SK-N-SH treated with all-trans-retinoic acid at 6 μM for 48 hours (cell line): ENCODE data around the gene CHST8.
"Not testable (repeated sequence)": the region's sequence is repeated elsewhere in the genome, so short reads cannot be mapped to it uniquely, and the experiment has no call there.

ENCODE experiments used
- ATAC-seq: fragments of 200-7000 bp; cut with Tn5 transposase; 3 replicates; pipeline ENCODE4 v1.9.1; 2020; ENCODE audit warnings: mild to moderate bottlenecking, moderate library complexity
- ARNTL ChIP-seq: fragments of 450-650 bp; formaldehyde crosslinking; IDR thresholded peaks from 2 replicates; pipeline ENCODE4 v1.5.0; 2020; ENCODE audit warnings: low read depth, mild to moderate bottlenecking, moderate library complexity, borderline replicate concordance
- BACH2 ChIP-seq: fragments of 250-450 bp; sonication (Bioruptor Pico); IDR thresholded peaks from 2 replicates; pipeline ENCODE4 v1.9.0; 2021; ENCODE audit warnings: mild to moderate bottlenecking, borderline replicate concordance
- CSDC2 ChIP-seq: fragments of 250-450 bp; sonication (Bioruptor Pico); IDR thresholded peaks from 2 replicates; pipeline ENCODE4 v1.5.0; 2020; ENCODE audit warnings: mild to moderate bottlenecking, moderate library complexity
- CSRNP3 ChIP-seq: fragments of 250-450 bp; sonication (Bioruptor Pico); IDR thresholded peaks from 2 replicates; pipeline ENCODE4 v1.5.1; 2021; ENCODE audit warnings: mild to moderate bottlenecking, moderate library complexity
- ESRRG ChIP-seq: fragments of 250-450 bp; sonication (Bioruptor Pico); IDR thresholded peaks from 2 replicates; pipeline ENCODE4 v1.6.1; 2021; ENCODE audit warnings: mild to moderate bottlenecking
- GLIS3 ChIP-seq: fragments of 250-450 bp; sonication (Bioruptor Pico); IDR thresholded peaks from 2 replicates; pipeline ENCODE4 v1.5.0; 2020; ENCODE audit warnings: mild to moderate bottlenecking, moderate library complexity
- ISL1 ChIP-seq: fragments of 250-450 bp; sonication (Bioruptor Pico); IDR thresholded peaks from 2 replicates; pipeline ENCODE4 v2.1.2; 2022; ENCODE audit warnings: mild to moderate bottlenecking, moderate library complexity
- OSR1 ChIP-seq: fragments of 250-450 bp; sonication (Bioruptor Pico); IDR thresholded peaks from 2 replicates; pipeline ENCODE4 v1.8.0; 2022; ENCODE audit warnings: moderate library complexity, mild to moderate bottlenecking, inconsistent platforms
- PATZ1 ChIP-seq: fragments of 250-450 bp; sonication (Bioruptor Pico); IDR thresholded peaks from 2 replicates; pipeline ENCODE4 v1.8.0; 2020; ENCODE audit warnings: mild to moderate bottlenecking, moderate library complexity, borderline replicate concordance
- PPARA ChIP-seq: fragments of 250-450 bp; sonication (Bioruptor Pico); IDR thresholded peaks from 2 replicates; pipeline ENCODE4 v1.5.0; 2020; ENCODE audit warnings: mild to moderate bottlenecking, borderline replicate concordance
- RARB ChIP-seq: fragments of 250-450 bp; sonication (Bioruptor Pico); IDR thresholded peaks from 2 replicates; pipeline ENCODE4 v1.8.0; 2021; ENCODE audit warnings: mild to moderate bottlenecking, moderate library complexity
- SNAI2 ChIP-seq: fragments of 250-450 bp; sonication (Bioruptor Pico); IDR thresholded peaks from 2 replicates; pipeline ENCODE4 v1.5.0; 2020; ENCODE audit warnings: mild to moderate bottlenecking, moderate library complexity
- TCF4 ChIP-seq: fragments of 250-450 bp; sonication (Bioruptor Pico); IDR thresholded peaks from 2 replicates; pipeline ENCODE4 v1.8.0; 2021; ENCODE audit warnings: mild to moderate bottlenecking, moderate library complexity, borderline replicate concordance
- TSHZ2 ChIP-seq: fragments of 250-450 bp; sonication (Bioruptor Pico); IDR thresholded peaks from 2 replicates; pipeline ENCODE4 v1.5.0; 2020; ENCODE audit warnings: mild to moderate bottlenecking, moderate library complexity
- ZC3H10 ChIP-seq: fragments of 250-450 bp; sonication (Bioruptor Pico); IDR thresholded peaks from 2 replicates; pipeline ENCODE4 v1.5.1; 2021; ENCODE audit warnings: mild to moderate bottlenecking, moderate library complexity
- ZFP3 ChIP-seq: fragments of 250-450 bp; sonication (Bioruptor Pico); IDR thresholded peaks from 2 replicates; pipeline ENCODE4 v1.5.0; 2020; ENCODE audit warnings: mild to moderate bottlenecking, moderate library complexity
- ZFP30 ChIP-seq: fragments of 450-650 bp; formaldehyde crosslinking; IDR thresholded peaks from 2 replicates; pipeline ENCODE4 v1.5.0; 2022; ENCODE audit warnings: mild to moderate bottlenecking, moderate library complexity
- ZNF565 ChIP-seq: fragments of 450-650 bp; formaldehyde crosslinking; conservative IDR thresholded peaks from 2 replicates; pipeline ENCODE4 v1.5.0; 2020; ENCODE audit warnings: low read depth, mild to moderate bottlenecking, moderate library complexity
- ZNF70 ChIP-seq: fragments of 450-650 bp; formaldehyde crosslinking; IDR thresholded peaks from 2 replicates; pipeline ENCODE4 v1.5.0; 2020; ENCODE audit warnings: mild to moderate bottlenecking, moderate library complexity
- ZNF8 ChIP-seq: fragments of 450-650 bp; formaldehyde crosslinking; IDR thresholded peaks from 2 replicates; pipeline ENCODE4 v1.5.0; 2020; ENCODE audit warnings: mild to moderate bottlenecking, moderate library complexity

CHST8 gene

GRCh38 chr19:33690378-33691029 is 68.8 kb downstream of the CHST8 start:
- ATAC-seq = no peak
- no peak for TF ChIP-seq BACH2 (CRISPR knock-in tag)
- no peak for TF ChIP-seq ZNF8 (CRISPR knock-in tag)
- TF ChIP-seq ZNF565 (CRISPR knock-in tag) = no peak
- no peak for TF ChIP-seq TSHZ2
- no peak for TF ChIP-seq ZNF70
- TF ChIP-seq CSDC2 (CRISPR knock-in tag) = no peak

GRCh38 chr19:33691030-33691427 is 69.3 kb downstream of the CHST8 start:
- no peak for ATAC-seq
- TF ChIP-seq ESRRG (CRISPR knock-in tag) (no peak), ZNF565 (CRISPR knock-in tag) (no peak), SNAI2 (no peak), ZC3H10 (CRISPR knock-in tag) (no peak), ARNTL (CRISPR knock-in tag) (no peak), ZNF8 (CRISPR knock-in tag) (no peak), CSDC2 (CRISPR knock-in tag) (no peak), PPARA (no peak), ZFP30 (no peak), TSHZ2 (no peak), ZFP3 (CRISPR knock-in tag) (no peak), ZNF70 (no peak), CSRNP3 (CRISPR knock-in tag) (no peak), OSR1 (CRISPR knock-in tag) (no peak), ISL1 (no peak), PATZ1 (CRISPR knock-in tag) (no peak), GLIS3 (CRISPR knock-in tag) (no peak)
- TF ChIP-seq, all 23 proteins: peak for 0

GRCh38 chr19:33691736-33692135 is 70.0 kb downstream of the CHST8 start:
- TF ChIP-seq ARNTL (CRISPR knock-in tag) (no peak), TCF4 (no peak), ZFP30 (no peak), RARB (CRISPR knock-in tag) (no peak), ZC3H10 (CRISPR knock-in tag) (no peak), ESRRG (CRISPR knock-in tag) (no peak)
- TF ChIP-seq, all 23 proteins: peak for 0

GRCh38 chr19:33693678-33694077 is 71.9 kb downstream of the CHST8 start:
- TF ChIP-seq ISL1 = peak; percentile 8; the same call in 1 of the 2 replicates
- TF ChIP-seq ZNF8 (CRISPR knock-in tag) = no peak
- no peak for TF ChIP-seq SNAI2

More at GRCh38 chr19:33691736-33692135, 70.0 kb downstream of the CHST8 start:
- ATAC-seq = no peak

GRCh38 chr19:33695547-33695946 is 73.8 kb downstream of the CHST8 start:
- not testable (repeated sequence) for ATAC-seq

More at GRCh38 chr19:33693678-33694077, 71.9 kb downstream of the CHST8 start:
- no peak for ATAC-seq
